Endothelial cell of umbilical vein (primary cell): ENCODE measurements around the gene PCNX4. TPM values are rescaled to one million over a fixed set of nuclear protein-coding genes. Genes with fewer than 3 reads are reported as not detected.

Experiments used
- BruUV-seq: library from RNA; stranded (reverse); fragments of 400-500 nt; replicated peaks from 2 replicates; lab custom pipeline; 2021; lab: Mats Ljungman, UMichigan
- CTCF ChIA-PET: fragments of 300-600, 350-600 bp; sonication (Branson Sonifier 250); formaldehyde crosslinking; loops from one replicate; lab custom pipeline; 2021; ENCODE audit warnings: antibody characterized with exemption, inconsistent platforms; lab: Charles Lee
- POLR2A ChIA-PET: fragments of 300-600, 350-600 bp; sonication (Branson Sonifier 250); formaldehyde crosslinking; loops from one replicate; lab custom pipeline; 2021; ENCODE audit warnings: antibody characterized with exemption, inconsistent platforms; lab: Charles Lee
- DNase-seq: peaks from one replicate; pipeline ENCODE4 v3.0.0-alpha.2; 2011; ENCODE audit warnings: low read depth, low spot score
- FAIRE-seq: peaks from 2 replicates; lab custom pipeline; 2011; peaks lifted over from hg19 to GRCh38; lab: Jason Lieb, UNC
- H2AFZ ChIP-seq: 2 replicates; pipeline ENCODE4 v1.6.0; 2012; ENCODE audit warnings: low read depth, low read length, control low read depth, inconsistent platforms
- H3K27ac ChIP-seq: 2 replicates; pipeline ENCODE4 v1.5.1; 2011; ENCODE audit warnings: low read depth, mild to moderate bottlenecking, control low read depth, low read length, moderate library complexity; ENCODE audit not compliant: insufficient read depth
- H3K27me3 ChIP-seq, 2 experiments: 2 replicates each; pipeline versions ENCODE4 v1.6.0 to v1.6.1; 2011; ENCODE audit warnings: low read length in 2 of 2, mixed read lengths in 1 of 2; ENCODE audit not compliant: control insufficient read depth in 2 of 2, insufficient read depth in 2 of 2
- H3K36me3 ChIP-seq, 2 experiments: 2 replicates in 1 of 2; 3 replicates in 1 of 2; pipeline ENCODE4 v1.5.1; 2011; ENCODE audit warnings: low read length in 2 of 2, mild to moderate bottlenecking in 1 of 2, moderate library complexity in 1 of 2; ENCODE audit not compliant: control insufficient read depth in 2 of 2, insufficient read depth in 2 of 2; ENCODE audit errors: extremely low read depth in 1 of 2
- H3K4me1 ChIP-seq: 3 replicates; pipeline ENCODE4 v1.5.1; 2011; ENCODE audit warnings: mild to moderate bottlenecking, low read length; ENCODE audit not compliant: control insufficient read depth, insufficient read depth; ENCODE audit errors: extremely low read depth
- H3K4me2 ChIP-seq: 2 replicates; pipeline ENCODE4 v1.6.1; 2011; ENCODE audit warnings: low read length, control low read depth, mixed read lengths; ENCODE audit not compliant: insufficient read depth
- H3K4me3 ChIP-seq, 3 experiments: fragments of 200-600 bp in 1 of 3; sonication (generic), shearing (Covaris generic) in 1 of 3; replicated peaks in 1 of 3; 2 replicates each; pipeline ENCODE4 v1.5.1; 2011 to 2016; ENCODE audit warnings: control low read depth in 3 of 3, low read length in 3 of 3, mild to moderate bottlenecking in 2 of 3, inconsistent platforms in 1 of 3, low read depth in 1 of 3, moderate library complexity in 1 of 3; ENCODE audit not compliant: insufficient read depth in 1 of 3
- H3K79me2 ChIP-seq: 2 replicates; pipeline ENCODE4 v1.6.0; 2012; ENCODE audit warnings: low read length, inconsistent platforms; ENCODE audit not compliant: control insufficient read depth, insufficient read depth
- H3K9ac ChIP-seq: replicated peaks from 2 replicates; pipeline ENCODE3; 2011; ENCODE audit warnings: low read length, control low read depth; ENCODE audit not compliant: insufficient read depth; ENCODE audit errors: extremely low read depth
- H3K9me1 ChIP-seq: replicated peaks from 3 replicates; pipeline ENCODE4 v1.6.0; 2011; ENCODE audit warnings: mild to moderate bottlenecking, low read length; ENCODE audit not compliant: control insufficient read depth, insufficient read depth; ENCODE audit errors: extremely low read depth
- H3K9me3 ChIP-seq: replicated peaks from 2 replicates; pipeline ENCODE4 v1.5.1; 2012; ENCODE audit warnings: low read length, inconsistent platforms; ENCODE audit not compliant: control insufficient read depth, insufficient read depth
- H4K20me1 ChIP-seq: replicated peaks from 2 replicates; pipeline ENCODE3; 2011; ENCODE audit warnings: mild to moderate bottlenecking, low read length; ENCODE audit not compliant: control insufficient read depth, insufficient read depth; ENCODE audit errors: extremely low read depth
- CTCF ChIP-seq, 2 donors: IDR thresholded peaks; 1 replicate in 1 of 2; 2 replicates in 1 of 2; pipeline ENCODE4 v1.5.1; 2011; ENCODE audit warnings: low read length in 2 of 2, mild to moderate bottlenecking in 2 of 2, moderate library complexity in 2 of 2, control low read depth in 1 of 2, inconsistent platforms in 1 of 2, low read depth in 1 of 2; ENCODE audit not compliant: insufficient read depth in 1 of 2; ENCODE audit errors: extremely low read depth in 1 of 2
- EZH2 ChIP-seq: IDR thresholded peaks from 2 replicates; pipeline ENCODE4 v1.6.1; 2012; ENCODE audit warnings: borderline replicate concordance, low read depth, mild to moderate bottlenecking, moderate library complexity, low read length, inconsistent platforms; ENCODE audit not compliant: severe bottlenecking
- FOS ChIP-seq: IDR thresholded peaks from 2 replicates; pipeline ENCODE4 v1.6.1; 2011; ENCODE audit warnings: mild to moderate bottlenecking, low read length, moderate library complexity, borderline replicate concordance; ENCODE audit not compliant: insufficient read depth
- GATA2 ChIP-seq: IDR thresholded peaks from 2 replicates; pipeline ENCODE4 v1.7.0; 2011; ENCODE audit warnings: low read depth, mild to moderate bottlenecking, moderate library complexity, mixed read lengths, low read length; ENCODE audit not compliant: insufficient read length, insufficient read depth
- JUN ChIP-seq: IDR thresholded peaks from 2 replicates; pipeline ENCODE4 v1.6.1; 2011; ENCODE audit warnings: borderline replicate concordance, low read depth; ENCODE audit not compliant: insufficient read length, insufficient read depth
- MAX ChIP-seq: IDR thresholded peaks from 2 replicates; pipeline ENCODE4 v1.6.1; 2011; ENCODE audit not compliant: insufficient read depth, insufficient read length
- MYC ChIP-seq: IDR thresholded peaks from one replicate; pipeline ENCODE4 v1.6.1; 2011; ENCODE audit warnings: mild to moderate bottlenecking, low read depth, low read length
- POLR2A ChIP-seq: IDR thresholded peaks from 2 replicates; pipeline ENCODE4 v1.6.1; 2012; ENCODE audit warnings: low read depth, mild to moderate bottlenecking, control low read depth, low read length
- POLR2AphosphoS5 ChIP-seq: IDR thresholded peaks from 2 replicates; pipeline ENCODE4 v1.6.1; 2012; ENCODE audit warnings: low read depth, mild to moderate bottlenecking, control low read depth, low read length, moderate library complexity; ENCODE audit not compliant: insufficient read depth
- dilution Hi-C: fragments of 300-500 bp; cut with MboI; formaldehyde crosslinking; loops from one replicate; pipeline ENCODE4 v1.15.0; 2019; ENCODE audit warnings: low sequenced_read_pairs; ENCODE audit not compliant: extremely low pct_ligation_motif_present
- intact Hi-C: fragments of 100-400 bp; cut with micrococcal nuclease; formaldehyde crosslinking; loops from one replicate; pipeline ENCODE4 v1.10.0; 2022
- polyA plus RNA-seq, 4 experiments: library from polyadenylated mRNA; depleted of rRNA in 3 of 4; stranded (reverse) in 3 of 4; unstranded in 1 of 4; fragments of >200 nt; gene quantifications; 2 replicates each; pipeline versions ENCODE4 v1.2.1 to v1.2.3, GENCODE V29; 2011 to 2012; ENCODE audit warnings: missing spikeins in 1 of 4
- total RNA-seq: library from RNA; stranded (reverse); gene quantifications from 2 replicates; pipeline ENCODE4 v1.2.3, GENCODE V29; 2021

The PCNX4 gene
- total and polyA plus RNA-seq, 2 donors (not counting 3 experiments of a cell fraction or from before 2014, with no cell fraction given), result 35.5 to 51.6 TPM

GRCh38 chr14:60170948-60171347 is 79.2 kb downstream of the PCNX4 start:
- CTCF ChIA-PET, result interaction anchor here (1.1 to 2.0 kb wide), 2 partner anchors 13 to 95 kb away, joined by 3 to 13 read pairs; no protein-coding TSS in a partner anchor
- BruUV-seq, result no TSS peak

More at GRCh38 chr14:60170948-60171347, 79.2 kb downstream of the PCNX4 start:
- Histone ChIP-seq H3K9ac (no peak overlapping the region), H3K4me3 (no peak overlapping the region), H3K27ac (no peak overlapping the region), H3K79me2 (no peaks in the 10 kb centered on the region), H4K20me1 (no peaks in the 10 kb centered on the region), H3K36me3 (no peaks in the 10 kb centered on the region), H3K4me2 (no peak overlapping the region), H3K9me1 (no peaks in the 10 kb centered on the region), H3K4me1 (no peaks in the 10 kb centered on the region), H3K9me3 (no peaks in the 10 kb centered on the region), H3K27me3 (peaks cover 3 to 7% of the 10 kb centered on the region in 2 experiments), H2AFZ (no peak overlapping the region)
- FAIRE-seq (no peak), DNase-seq (no peak)
- TF ChIP-seq EZH2, result no peak
- TF ChIP-seq MAX, result no peak
- TF ChIP-seq POLR2A, result no peak
- TF ChIP-seq CTCF (IDR thresholded peaks at IDR 0.05; ENCODE audit: extremely low read depth in 1 of 2, insufficient read depth in 1 of 2, low read depth in 1 of 2, low read length in 2 of 2), result no peak
- no peak for TF ChIP-seq JUN
- no peak for TF ChIP-seq FOS
- no peak for TF ChIP-seq MYC
- TF ChIP-seq POLR2AphosphoS5, result no peak
- no peak for TF ChIP-seq GATA2
- dilution Hi-C loops (no loop called here), intact Hi-C loops (no loop called here)
- POLR2A ChIA-PET, result no interaction called here
